CD4-positive, alpha-beta T cell treated with Interleukin-4 for 4 hours (primary cell): ENCODE results near the gene SSBP2.
"Not testable (repeated sequence)": the region's sequence is repeated elsewhere in the genome, so short reads cannot be mapped to it uniquely, and the experiment has no call there.

Experiments
- DNase-seq: peaks from one replicate; pipeline ENCODE4 v3.0.0-alpha.2; 2020

Gene SSBP2

GRCh38 chr5:81420039-81420667, 330.7 kb downstream of the SSBP2 start:
- peak; percentile 11 for DNase-seq

DNA sequence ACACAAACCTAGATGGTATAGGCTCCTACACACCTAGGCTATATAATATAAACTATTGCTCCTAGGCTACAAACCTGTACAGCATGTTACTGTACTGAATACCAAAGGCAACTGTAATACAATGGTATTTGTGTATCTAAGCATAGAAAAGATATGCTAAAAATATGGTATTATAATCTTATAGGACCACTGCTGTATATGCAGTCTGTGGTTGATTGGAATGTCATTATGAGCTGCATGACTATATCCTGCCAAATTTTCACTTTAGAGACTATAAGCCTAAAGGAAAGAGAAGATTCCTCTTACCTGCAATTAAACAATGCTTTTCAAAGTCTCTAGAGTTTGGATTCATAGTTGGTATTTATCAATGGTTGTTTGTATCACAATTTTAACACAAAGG, 332.3 kb downstream of the SSBP2 start:
- no peak for DNase-seq

GRCh38 chr5:81417052-81417451, 333.8 kb downstream of the SSBP2 start:
- no peak for DNase-seq

DNA sequence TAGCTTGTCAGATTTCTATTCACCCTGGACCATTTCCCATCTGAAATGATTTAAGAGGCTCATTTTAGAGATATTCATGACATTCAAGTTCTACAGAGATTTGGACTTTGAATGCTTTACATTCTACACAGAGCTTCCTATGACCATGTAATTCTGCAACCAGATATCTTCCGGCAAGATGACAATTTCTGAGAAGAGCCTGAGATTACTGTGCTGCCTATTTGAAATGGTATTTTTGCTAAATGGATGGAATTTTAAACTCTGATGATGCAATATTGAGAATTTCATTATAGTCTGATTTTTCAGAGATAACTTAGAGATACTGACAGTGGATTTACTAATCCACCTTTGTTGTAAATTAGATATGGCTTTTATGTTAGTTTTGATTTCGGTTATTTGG, 341.0 kb downstream of the SSBP2 start:
- no peak for DNase-seq

DNA sequence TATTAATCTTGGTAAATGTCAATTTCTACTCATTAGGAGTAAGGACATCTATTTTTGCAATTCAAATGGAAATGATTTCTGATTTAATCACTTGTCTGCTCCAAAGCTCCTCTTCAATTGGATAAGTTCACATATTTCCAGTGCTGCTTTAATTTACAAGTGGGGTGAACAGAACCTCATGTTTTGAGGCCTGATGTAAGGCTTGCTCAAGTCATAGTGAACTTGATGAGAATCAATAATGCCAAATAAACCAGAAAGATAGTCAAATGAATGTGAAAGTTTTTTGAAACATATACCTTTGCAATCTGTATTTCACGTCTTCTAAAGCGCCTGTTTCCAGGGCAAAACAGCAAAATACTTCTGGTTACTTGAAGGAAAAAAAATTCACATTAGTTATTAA, 341.5 kb downstream of the SSBP2 start:
- DNase-seq, result no peak

DNA sequence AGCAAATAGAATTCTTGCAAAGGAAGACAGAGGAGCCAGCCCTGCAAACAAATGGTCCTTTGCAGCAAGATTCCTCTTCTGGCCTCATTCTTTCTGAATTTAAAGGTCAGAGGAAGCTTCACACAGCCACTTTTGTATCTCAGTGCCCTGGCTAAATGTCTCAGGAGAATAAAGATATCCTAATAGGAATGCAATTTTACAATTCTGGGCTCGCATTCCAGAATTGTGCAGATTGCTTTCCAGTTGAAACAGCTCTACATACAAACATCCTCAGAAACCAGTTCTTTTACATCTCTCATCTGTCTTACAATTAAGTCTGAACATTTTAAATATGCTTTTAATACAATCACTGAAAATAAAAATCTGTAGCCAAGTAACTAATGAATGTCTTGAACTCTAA, 342.4 kb downstream of the SSBP2 start:
- no peak for DNase-seq

DNA sequence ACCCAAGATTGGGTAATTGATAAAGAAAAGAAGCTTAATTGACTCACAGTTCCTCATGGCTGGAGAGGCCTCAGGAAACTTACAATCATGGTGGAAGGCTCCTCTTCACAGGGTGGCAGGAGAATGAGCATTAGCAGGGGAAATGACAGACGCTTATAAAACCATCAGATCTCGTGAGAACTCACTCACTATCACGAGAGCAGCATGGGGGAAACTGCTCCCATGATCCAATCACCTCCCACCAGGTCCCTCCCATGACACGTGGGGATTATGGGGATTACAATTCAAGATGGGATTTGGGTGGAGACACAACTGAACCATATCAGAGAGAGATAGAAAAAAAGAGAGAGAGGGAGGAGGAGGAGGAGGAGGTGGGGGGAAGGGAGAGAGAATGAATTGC, 343.1 kb downstream of the SSBP2 start:
- not testable (repeated sequence) for DNase-seq

DNA sequence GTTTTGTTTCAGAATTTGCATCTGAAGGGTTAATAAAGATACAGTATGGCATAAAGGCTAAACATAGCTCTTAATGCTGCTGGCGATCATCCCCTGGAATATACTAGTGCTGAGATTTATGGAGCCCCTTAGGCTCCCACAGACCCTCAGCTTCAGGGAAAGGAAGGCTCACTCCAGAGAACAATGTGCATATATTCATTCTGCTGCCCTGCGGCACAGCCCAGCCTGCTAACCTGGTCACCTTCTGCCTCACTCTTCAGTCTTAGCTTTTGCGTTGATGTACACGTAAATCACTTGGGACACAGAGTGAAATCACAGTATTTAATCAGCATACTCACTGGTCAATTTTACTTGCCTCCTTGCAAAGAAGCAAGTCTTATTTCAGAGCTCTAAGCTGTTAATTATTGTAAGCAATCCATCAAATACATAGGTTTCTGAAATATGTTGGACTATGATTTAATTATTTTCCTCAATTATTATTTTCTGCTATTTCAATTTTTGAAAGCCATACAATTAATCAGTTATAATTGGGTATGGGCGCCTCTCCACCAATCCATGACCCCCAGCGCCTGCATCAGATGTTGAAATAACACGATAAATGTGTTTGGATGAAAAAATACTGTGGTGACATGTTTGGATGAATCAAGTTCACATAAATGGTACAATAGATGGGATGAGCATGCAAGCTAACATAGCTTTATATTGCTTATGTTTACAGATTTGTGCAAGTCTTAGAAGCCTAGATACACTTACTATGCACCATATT, 345.6 kb downstream of the SSBP2 start:
- no peak for DNase-seq

- no peak for DNase-seq
Observed at GRCh38 chr5:81402192-81402930, 348.5 kb downstream of the SSBP2 start.

DNA sequence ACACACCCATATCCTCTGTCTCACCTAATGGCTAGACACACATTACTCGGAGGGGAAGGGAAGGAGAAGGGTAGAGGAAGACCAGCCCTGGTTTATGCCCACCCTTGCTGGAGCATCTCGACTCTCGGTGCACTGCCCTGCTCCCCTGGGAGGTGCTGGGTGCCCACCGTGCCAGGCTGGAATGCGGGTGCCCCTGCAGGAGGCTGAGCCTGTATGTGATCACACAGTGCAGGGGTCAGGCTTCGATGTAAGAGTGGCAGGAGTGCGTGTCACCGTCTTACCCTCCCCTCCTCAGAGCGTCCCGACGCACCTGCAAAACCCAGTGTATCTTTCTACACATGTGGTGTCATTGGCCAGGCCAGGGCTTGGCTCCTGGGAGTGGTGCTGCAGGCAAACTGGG, 349.6 kb downstream of the SSBP2 start:
- no peak for DNase-seq

DNA sequence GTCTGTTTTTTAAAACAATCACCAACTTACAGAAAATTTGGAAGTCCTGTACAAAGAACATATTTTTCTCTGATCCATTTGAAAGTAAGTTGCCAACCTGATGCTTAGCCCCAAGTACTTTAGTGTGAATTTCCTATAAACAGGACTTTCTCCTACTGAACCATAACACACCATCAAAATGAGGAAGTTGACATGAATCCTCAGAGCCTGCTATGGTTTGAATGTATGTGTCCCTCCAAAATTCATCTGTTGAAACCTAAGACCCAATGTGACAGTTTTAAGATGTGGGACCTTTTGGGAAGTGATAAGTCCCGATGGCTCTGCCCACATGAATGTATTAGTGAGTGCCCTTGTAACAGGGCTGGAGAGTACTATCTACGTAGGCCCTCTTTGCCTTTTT, 350.5 kb downstream of the SSBP2 start:
- no peak for DNase-seq

GRCh38 chr5:81398741-81399140, 352.2 kb downstream of the SSBP2 start:
- DNase-seq, result no peak

- no peak for DNase-seq
Observed at GRCh38 chr5:81397176-81397575, 353.7 kb downstream of the SSBP2 start.

DNA sequence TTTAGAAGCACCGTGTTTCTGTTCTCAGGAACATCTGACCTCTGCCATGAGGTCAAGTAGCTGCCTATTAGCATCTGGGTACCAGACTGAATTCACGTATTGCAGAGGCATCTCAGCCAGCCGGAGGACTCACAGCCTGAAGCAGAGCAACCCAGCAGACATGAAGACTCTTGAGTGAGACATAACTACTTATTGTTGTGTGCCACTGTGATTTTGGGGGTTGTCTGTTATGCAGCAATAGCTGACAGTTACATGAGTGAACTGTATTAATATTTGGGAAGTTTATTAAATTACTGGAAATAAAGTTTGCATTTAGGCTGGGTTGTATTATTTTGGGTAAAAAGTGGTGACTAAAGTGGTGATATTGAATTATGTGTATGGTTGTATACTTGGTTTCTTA, 355.6 kb downstream of the SSBP2 start:
- no peak for DNase-seq

DNA sequence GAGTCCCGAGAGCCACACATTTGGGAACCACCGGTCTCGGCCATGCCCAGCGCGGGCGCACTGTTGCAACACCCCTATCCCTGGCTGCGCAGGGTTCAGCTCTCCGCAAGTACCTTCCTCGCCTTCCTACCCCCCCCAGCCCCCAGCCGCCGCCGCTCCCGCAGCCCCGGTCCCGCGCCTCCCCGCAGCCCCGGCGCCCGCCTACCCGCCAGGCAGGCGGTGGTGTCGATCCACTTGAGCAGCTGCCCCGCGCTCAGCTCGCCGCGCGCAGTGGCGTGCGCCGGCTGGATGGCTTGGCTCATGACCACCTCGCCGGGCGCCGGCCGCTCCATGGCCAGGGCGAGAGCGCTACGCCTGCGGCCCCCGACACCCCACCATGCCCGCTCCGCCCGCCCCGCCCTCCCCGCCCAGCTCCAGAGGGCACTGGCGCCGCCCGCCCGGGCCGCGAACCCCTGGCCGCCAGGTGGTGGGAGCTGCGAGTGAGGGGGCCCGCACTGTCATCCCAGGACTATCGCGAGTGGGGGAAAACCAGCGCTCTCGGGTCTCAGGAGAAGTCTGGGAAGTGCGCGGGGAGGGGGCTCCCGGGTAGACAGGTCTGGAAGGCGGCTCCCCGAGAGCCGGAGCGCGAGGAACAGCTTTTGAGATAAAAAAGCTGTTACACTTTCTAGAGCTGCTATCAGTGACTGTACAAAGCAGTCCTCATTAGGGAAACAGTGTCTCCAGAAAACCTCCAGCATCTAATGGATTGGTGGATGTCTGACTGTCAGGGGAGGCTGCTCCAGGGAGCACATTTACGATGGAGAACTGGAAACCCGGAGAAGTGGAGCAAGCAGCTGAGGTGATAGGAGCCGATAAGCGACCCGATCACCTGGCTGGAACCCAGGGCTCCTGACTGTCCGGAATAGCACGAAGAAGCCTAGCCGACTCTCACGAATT, 356.8 kb downstream of the SSBP2 start, which contains the start of gene ACOT12:
Gene ACOT12 (minus strand): TSS at position 352 of the 936 bp plus-strand sequence. CDS start 20 bp downstream, at position 332.
- DNase-seq, result no peak

GRCh38 chr5:81393430-81393782, 357.5 kb downstream of the SSBP2 start:
- DNase-seq, result no peak

DNA sequence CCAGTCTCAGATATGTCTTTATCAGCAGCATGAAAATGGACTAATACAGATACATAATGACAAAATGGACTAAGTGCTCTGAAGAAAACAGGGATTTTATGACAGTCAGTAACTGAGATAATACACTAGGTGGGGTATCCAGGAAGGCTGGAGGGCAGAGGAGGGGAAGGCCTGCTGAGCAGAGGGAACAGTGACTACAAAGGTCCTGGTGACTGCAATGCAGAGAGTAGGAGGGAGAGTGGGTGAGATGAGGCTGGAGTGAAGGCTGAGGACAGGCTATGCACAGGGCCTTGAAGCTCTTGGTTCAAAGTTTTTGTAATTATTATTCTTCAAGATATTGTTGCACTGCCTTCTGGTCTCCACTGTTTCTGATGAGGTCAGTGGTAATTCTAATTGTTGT, 361.9 kb downstream of the SSBP2 start:
- DNase-seq, result no peak

GRCh38 chr5:81388169-81388568, 362.7 kb downstream of the SSBP2 start:
- DNase-seq, result no peak

DNA sequence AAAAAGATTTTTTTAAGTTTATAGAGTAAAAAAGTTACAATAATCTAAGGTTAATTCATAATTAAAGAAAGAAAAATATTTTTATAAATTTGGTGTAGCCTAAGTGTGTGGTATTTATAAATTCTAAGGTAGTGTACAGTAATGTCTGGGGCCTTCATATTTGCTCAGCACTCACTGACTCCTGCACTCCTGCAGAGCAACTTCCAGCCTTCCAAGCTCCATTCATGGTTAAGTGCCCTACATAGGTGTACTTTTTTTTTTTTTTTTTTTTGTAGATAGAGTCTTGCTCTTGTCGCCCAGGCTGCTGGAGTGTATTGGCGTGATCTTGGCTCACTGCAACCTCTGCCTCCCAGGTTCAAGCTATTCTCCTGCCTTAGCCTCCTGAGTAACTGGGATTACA, 367.0 kb downstream of the SSBP2 start:
- DNase-seq, result no peak

GRCh38 chr5:81371354-81371876, 379.5 kb downstream of the SSBP2 start:
- no peak for DNase-seq

DNA sequence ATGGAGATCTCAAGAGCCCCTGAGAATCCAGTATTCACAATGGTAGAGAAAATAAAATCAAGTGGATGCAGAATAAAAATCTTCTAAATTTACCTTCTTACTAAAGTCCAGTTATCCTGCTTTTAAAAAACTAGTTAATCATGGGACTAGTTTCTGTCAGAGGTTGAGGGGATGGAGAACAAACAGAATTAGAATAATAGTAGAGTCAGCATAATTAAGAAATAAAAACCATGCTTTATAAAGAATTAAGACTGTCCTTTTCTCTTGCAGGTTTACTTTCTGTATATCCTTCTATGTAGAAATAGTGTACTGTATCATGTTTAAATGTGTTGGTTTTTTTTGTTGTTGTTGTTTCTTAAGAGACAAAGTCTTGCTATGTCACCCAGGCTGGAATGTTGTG, 380.0 kb downstream of the SSBP2 start:
- DNase-seq, result no peak

DNA sequence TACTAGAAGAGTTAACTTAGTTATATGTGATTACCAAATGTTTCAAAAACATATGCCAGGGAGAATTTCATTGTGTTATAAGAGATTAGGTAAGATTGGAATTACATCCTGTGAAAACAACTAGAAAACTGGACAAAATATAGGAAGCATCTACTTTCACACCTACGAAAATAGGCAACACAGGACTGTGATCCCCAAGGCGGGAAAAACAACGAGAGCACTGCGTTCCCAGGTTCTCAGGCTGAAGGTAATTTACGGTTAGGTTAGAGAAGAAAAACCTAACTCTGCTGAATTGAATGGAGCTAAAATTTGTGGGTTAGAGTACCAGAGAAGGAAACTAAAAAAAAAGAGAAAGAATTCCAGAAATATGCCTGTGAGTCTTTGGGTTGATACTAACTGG, 385.4 kb downstream of the SSBP2 start:
- no peak for DNase-seq
